Measurements from ENCODE around the gene CHAF1A.

GRCh38 chr19:4447327-4448146 is 45.1 kb downstream of the CHAF1A start:
- TF ChIP-seq POLR2AphosphoS5 (IDR thresholded peaks at IDR 0.05; ENCODE audit: low read depth, low read length) (no peak; the same call in 1 of the 2 replicates), CTCF (IDR thresholded peaks at IDR 0.05; ENCODE audit: control extremely low read depth in 1 of 3, insufficient read depth in 1 of 3, low read depth in 1 of 3, low read length in 3 of 3) (no peak), POLR2A (IDR thresholded peaks at IDR 0.05; ENCODE audit: control extremely low read depth in 1 of 2, low read depth in 2 of 2, low read length in 2 of 2) (0 out of 3 replicates have a peak, but pooled peaks of 1 of the 2 experiments have one; percentile 6), RFX5 (IDR thresholded peaks at IDR 0.05; ENCODE audit: borderline replicate concordance, low read depth, low read length) (no peak), EP300 (IDR thresholded peaks at IDR 0.05; ENCODE audit: borderline replicate concordance in 1 of 2, low read depth in 2 of 2, low read length in 2 of 2) (no peak), SP4 (IDR thresholded peaks at IDR 0.05; ENCODE audit: low read length) (no peak), CREB1 (IDR thresholded peaks at IDR 0.05) (no peak)
- TF ChIP-seq, protein P1, sequence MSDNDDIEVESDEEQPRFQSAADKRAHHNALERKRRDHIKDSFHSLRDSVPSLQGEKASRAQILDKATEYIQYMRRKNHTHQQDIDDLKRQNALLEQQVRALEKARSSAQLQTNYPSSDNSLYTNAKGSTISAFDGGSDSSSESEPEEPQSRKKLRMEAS (IDR thresholded peaks at IDR 0.05) = no peak
